H1 (cell line): ENCODE data around the gene ADNP.

Experiments used
- EP300 ChIP-seq, 2 experiments: IDR thresholded peaks; 1 replicate in 1 of 2; 2 replicates in 1 of 2; pipeline ENCODE4 v1.6.1; 2011 to 2012; ENCODE audit warnings: low read depth in 2 of 2, low read length in 2 of 2, mild to moderate bottlenecking in 2 of 2, borderline replicate concordance in 1 of 2, inconsistent platforms in 1 of 2, moderate library complexity in 1 of 2
- POLR2A ChIP-seq, 2 experiments: IDR thresholded peaks; 1 replicate in 1 of 2; 2 replicates in 1 of 2; pipeline ENCODE4 v1.6.1; 2011; ENCODE audit warnings: low read depth in 2 of 2, low read length in 2 of 2, mild to moderate bottlenecking in 2 of 2; ENCODE audit errors: control extremely low read depth in 1 of 2
- TAF7 ChIP-seq: optimal IDR thresholded peaks from 2 replicates; pipeline ENCODE3; 2011; ENCODE audit warnings: low read depth, mild to moderate bottlenecking, inconsistent platforms, low read length, moderate library complexity, borderline replicate concordance
- TF ChIP-seq, protein P1 (sequence below): IDR thresholded peaks from 2 replicates; pipeline ENCODE4 v1.6.1; 2012; ENCODE audit warnings: inconsistent platforms
- TF ChIP-seq, protein P2 (sequence below), 3 experiments: IDR thresholded peaks; 1 replicate in 2 of 3; 2 replicates in 1 of 3; pipeline versions ENCODE4 v1.5.1 to v1.6.1; 2011; ENCODE audit warnings: low read length in 3 of 3, mild to moderate bottlenecking in 3 of 3, inconsistent platforms in 2 of 3, low read depth in 1 of 3, moderate library complexity in 1 of 3; ENCODE audit not compliant: insufficient read depth in 1 of 3; ENCODE audit errors: control extremely low read depth in 1 of 3

DNA sequence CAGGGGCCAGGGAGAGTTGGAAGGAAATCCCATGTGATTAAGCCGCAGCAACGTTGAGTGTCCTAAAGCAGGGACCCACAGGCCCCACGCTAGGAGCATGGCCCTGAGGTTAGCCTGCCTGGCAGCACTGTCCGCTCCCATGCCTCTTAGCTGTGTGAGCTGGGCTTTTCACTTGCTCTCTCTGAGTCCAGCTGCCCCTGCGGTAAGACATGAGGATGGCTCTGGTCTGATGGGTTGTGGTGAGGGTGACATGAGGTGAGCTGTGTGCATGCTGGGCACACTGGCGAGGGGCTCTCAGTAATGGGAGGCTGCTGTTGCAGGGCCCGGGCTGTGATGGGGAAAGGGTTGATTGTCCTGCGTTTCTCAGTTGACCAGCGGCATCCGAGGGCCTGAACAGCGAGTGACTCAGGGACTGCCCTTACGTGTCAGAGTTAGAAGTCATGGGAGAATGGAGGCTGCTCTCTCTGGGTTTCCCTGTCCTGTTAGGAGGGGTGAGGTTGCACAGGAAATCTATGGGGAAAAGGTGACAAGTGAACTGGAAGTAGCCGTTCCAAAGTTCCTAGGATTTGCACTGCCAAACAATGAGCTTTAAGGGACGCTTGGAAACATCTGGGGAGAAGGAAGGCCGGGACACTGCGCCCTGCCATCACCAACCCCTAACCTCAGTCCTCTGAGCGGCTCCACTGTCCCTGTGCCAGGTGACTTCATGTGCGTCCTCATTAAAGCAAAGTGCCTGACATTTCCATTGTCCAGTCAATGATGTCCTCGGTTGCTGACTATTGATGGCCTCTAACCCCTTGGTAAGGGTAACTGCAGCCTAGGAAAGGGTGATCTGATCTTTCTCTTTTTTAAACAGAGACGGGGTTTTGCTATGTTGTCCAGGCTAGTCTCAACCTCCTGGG lies 51.3 kb downstream of the ADNP start:
- TF ChIP-seq POLR2A (IDR thresholded peaks at IDR 0.05; ENCODE audit: control extremely low read depth in 1 of 2, low read depth in 2 of 2, low read length in 2 of 2) (peak in 1 of 2 experiments; percentile 26; a peak in 1 of 3 replicates), TAF7 (no peak), EP300 (IDR thresholded peaks at IDR 0.05; ENCODE audit: borderline replicate concordance in 1 of 2, low read depth in 2 of 2, low read length in 2 of 2) (no peak)
- TF ChIP-seq, protein P1, sequence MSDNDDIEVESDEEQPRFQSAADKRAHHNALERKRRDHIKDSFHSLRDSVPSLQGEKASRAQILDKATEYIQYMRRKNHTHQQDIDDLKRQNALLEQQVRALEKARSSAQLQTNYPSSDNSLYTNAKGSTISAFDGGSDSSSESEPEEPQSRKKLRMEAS = no peak
- TF ChIP-seq, protein P2, sequence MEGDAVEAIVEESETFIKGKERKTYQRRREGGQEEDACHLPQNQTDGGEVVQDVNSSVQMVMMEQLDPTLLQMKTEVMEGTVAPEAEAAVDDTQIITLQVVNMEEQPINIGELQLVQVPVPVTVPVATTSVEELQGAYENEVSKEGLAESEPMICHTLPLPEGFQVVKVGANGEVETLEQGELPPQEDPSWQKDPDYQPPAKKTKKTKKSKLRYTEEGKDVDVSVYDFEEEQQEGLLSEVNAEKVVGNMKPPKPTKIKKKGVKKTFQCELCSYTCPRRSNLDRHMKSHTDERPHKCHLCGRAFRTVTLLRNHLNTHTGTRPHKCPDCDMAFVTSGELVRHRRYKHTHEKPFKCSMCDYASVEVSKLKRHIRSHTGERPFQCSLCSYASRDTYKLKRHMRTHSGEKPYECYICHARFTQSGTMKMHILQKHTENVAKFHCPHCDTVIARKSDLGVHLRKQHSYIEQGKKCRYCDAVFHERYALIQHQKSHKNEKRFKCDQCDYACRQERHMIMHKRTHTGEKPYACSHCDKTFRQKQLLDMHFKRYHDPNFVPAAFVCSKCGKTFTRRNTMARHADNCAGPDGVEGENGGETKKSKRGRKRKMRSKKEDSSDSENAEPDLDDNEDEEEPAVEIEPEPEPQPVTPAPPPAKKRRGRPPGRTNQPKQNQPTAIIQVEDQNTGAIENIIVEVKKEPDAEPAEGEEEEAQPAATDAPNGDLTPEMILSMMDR (IDR thresholded peaks at IDR 0.05; ENCODE audit: control extremely low read depth in 1 of 3, insufficient read depth in 1 of 3, low read depth in 1 of 3, low read length in 3 of 3) = no peak
